ENCODE data around the gene GORASP2.

DNA sequence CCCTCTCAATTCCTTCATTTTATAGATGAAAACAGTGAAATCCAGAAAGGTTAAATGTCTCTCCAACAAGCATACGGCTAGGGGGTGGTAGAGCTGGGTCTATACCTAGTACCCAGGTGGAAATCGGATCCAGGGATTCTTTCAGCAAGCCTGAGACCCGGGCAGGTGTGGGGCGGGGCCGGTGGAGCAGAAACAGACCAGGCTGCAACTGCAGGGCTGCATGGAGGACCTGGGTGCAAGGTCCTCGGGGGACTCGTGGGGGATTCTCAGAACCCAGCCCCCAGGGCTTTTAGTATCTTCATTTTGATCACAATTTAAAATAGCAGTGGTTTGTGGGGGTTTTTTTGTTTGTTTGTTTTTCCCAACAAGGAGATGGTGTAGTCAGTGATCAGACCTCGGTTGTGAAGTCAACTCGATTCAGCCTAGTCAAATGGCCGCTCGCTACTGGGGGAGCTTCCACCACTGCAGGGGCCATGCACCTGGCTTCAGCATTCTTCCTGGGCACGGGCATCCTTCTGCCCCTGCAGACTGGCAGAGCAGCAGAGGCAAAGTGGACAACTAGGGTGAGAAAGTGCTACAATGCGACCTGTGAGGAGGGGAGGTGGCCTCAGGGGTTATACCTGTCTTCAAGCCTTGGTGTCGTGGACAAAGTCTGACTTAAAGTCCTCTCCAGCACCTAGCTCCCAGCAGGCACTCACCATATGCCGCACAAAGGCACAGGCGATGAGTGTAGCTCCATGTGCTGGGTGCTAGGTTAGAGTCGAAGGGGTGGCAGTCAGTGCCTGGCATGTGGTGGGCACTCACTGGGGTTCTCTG lies 46.3 kb downstream of the GORASP2 start:
- TF ChIP-seq, protein P1, sequence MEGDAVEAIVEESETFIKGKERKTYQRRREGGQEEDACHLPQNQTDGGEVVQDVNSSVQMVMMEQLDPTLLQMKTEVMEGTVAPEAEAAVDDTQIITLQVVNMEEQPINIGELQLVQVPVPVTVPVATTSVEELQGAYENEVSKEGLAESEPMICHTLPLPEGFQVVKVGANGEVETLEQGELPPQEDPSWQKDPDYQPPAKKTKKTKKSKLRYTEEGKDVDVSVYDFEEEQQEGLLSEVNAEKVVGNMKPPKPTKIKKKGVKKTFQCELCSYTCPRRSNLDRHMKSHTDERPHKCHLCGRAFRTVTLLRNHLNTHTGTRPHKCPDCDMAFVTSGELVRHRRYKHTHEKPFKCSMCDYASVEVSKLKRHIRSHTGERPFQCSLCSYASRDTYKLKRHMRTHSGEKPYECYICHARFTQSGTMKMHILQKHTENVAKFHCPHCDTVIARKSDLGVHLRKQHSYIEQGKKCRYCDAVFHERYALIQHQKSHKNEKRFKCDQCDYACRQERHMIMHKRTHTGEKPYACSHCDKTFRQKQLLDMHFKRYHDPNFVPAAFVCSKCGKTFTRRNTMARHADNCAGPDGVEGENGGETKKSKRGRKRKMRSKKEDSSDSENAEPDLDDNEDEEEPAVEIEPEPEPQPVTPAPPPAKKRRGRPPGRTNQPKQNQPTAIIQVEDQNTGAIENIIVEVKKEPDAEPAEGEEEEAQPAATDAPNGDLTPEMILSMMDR (conservative IDR thresholded peaks at IDR 0.05; ENCODE audit: low read depth, low read length) = no peak
- TF ChIP-seq EZH2phosphoT487 (IDR thresholded peaks at IDR 0.05; ENCODE audit: borderline replicate concordance, low read length) (no peak), EZH2 (IDR thresholded peaks at IDR 0.05; ENCODE audit: low read length, unreplicated experiment) (no peak)

All from PC-3 (cell line).